ENCODE measurements around the gene MTMR11.

Gene MTMR11

DNA sequence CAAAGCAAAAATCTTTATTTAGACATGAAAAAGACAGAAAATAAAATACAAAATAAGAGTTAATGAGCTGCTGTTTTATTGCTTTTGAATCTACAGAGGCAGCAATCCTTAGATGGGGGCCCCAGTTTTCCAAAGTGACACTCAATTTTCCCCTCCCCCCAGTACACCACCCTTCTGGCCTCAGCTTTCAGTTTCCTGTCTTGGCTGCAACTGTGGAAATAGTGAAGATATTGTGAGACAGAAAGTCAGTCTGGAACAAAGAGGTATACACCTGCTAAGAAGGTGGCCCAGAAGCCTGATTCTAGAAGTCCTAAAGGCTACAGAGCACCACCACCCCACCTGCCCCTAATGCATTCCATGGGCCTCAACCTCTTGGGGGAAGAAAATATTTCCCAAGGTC, 1.1 kb upstream of the MTMR11 start:
- in situ Hi-C loops (cut with MboI; ENCODE audit: low sequenced_read_pairs): loop anchor here (25.0 kb wide), 1 partner anchor 250 kb away; no protein-coding TSS in a partner anchor

GRCh38 chr1:149936992-149937705, 470 bp upstream of the MTMR11 start:
- in situ Hi-C loops (cut with MboI; ENCODE audit: low sequenced_read_pairs): loop anchor here (25.0 kb wide), 1 partner anchor 250 kb away; no protein-coding TSS in a partner anchor

- in situ Hi-C loops (cut with MboI; ENCODE audit: low sequenced_read_pairs): loop anchor here (25.0 kb wide), 1 partner anchor 253 kb away; no protein-coding TSS in a partner anchor
Observed at GRCh38 chr1:149934356-149934755, 2.3 kb downstream of the MTMR11 start.

GRCh38 chr1:149933208-149933607, 3.5 kb downstream of the MTMR11 start:
- in situ Hi-C loops (cut with MboI; ENCODE audit: low sequenced_read_pairs): loop anchor here (25.0 kb wide), 1 partner anchor 254 kb away; no protein-coding TSS in a partner anchor

DNA sequence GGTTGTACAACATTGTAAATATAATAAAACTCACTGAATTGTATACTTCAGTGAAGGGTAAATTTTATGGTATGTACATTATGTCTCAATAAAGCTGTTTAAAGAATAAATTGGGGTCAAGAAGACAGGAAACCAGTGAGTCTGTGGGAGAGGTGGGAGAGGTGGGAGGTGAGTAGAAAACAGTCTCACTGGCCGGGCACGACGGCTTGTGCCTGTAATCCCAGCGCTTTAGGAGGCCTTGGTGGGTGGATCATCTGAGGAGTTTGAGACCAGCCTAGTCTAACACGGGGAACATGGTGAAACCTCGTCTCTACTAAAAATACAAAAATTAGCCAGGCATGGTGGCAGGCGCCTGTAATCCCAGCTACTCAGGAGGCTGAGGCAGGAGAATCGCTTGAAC, 4.2 kb downstream of the MTMR11 start:
- in situ Hi-C loops (cut with MboI; ENCODE audit: low sequenced_read_pairs): loop anchor here (25.0 kb wide), 1 partner anchor 255 kb away; no protein-coding TSS in a partner anchor

DNA sequence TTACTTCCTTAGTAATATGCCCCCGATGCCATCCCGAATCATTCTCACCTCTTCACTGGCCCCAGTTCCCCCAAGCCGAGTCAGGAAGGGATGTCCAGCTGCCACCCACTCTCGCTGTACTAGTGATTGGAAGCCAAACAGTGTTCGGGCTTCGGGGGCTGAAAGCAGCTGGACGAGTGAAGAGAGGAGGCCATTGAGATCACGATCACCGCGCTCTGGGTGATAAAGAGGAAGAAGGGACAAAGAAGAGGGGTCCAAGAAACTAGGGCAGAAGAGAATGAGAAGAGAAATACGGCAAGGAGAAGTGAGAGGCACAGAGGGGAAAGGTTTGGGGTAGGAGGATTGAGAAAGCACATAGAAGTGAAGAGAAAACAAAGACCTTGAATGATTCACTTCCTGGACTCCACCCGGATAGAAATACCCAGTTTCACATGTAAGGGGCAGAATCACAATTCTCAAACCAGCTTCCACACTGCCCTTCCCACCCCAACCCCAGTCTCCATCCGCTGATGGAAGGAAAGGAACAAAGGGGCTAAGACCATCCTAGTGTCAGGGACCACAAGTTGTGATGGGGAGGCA, 5.4 kb downstream of the MTMR11 start:
- in situ Hi-C loops (cut with MboI; ENCODE audit: low sequenced_read_pairs): loop anchor here (25.0 kb wide), 1 partner anchor 256 kb away; no protein-coding TSS in a partner anchor

DNA sequence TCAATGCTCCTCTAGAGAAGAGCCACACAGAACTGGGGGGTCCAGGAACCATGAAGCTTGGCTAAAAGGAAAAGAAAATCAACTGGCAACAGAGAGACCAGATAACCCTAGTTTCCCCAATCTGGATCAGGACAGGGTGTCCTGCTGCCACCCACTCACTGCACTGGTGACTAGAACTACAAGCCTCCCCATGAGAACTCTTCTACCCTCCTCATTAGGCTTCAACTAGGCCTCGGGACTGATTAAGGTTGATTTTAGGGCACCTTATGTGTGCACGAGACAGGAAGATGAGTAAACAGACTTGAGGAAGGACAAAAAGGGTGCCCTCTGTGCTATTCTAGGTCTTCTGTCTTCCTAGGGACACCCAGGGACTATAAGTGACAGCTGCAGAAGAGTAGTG, 6.8 kb downstream of the MTMR11 start:
- in situ Hi-C loops (cut with MboI; ENCODE audit: low sequenced_read_pairs): loop anchor here (25.0 kb wide), 1 partner anchor 257 kb away; no protein-coding TSS in a partner anchor

DNA sequence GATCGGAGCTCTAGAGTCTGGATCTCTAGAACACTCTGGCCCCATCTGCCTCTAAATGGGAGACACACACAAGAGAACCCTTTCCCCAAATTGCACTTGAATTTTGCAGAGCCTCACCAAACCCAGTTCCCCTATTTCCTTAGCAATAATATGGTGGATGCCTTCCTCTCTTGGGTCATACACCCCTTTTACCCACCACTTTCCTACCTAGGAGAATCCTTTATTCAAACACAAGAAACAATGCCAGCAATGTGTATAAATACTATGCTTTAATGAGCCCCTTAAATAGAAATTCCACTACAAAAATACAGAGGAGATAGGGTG, 8.3 kb downstream of the MTMR11 start:
- in situ Hi-C loops (cut with MboI; ENCODE audit: low sequenced_read_pairs): loop anchor here (25.0 kb wide), 1 partner anchor 259 kb away; no protein-coding TSS in a partner anchor

DNA sequence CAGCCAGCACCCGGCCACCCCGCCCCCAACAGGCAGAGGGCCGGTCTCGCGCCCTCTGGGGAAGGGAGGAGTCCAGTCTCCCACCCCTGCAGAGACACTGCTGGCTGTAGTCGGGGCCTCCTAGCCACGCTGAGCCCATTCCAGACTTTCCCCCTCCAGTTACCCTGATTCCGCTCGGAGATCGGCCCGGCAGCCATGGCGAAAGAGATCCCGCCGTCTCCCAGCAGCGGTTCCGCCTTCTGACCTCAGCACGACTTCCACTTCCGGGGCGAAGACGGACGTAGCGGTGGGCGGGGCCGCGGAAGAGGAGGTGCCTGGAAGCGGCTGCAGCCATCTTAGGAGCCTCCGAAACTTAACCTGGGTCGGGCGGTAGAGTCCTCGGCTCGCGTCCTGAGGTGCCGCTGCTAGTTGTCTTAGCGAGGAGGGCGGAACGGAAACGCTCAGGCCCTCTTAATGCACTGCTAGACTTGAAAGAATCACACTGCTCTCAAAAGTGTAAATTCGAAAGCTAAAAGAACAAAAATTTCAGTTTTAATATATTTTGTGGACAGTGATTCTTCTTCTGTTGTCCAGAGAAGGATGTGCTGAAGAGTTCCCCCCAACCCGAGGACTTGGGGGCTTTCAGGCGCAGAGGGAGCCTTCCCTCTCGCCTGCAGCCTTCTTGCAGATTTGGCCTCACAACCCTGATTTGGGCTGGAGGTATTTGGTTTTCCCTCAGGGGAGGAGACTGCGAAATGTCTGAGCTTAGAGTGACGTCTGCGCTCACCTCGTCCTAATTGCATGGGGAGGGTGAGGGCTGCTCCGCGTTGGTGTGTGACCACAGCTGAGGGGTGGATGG, 8.9 kb downstream of the MTMR11 start, which contains the start of gene SF3B4:
TSS of gene SF3B4 (minus strand) at position 241 of the 838 bp plus-strand sequence. CDS start at position 197, 44 bp downstream.
- in situ Hi-C loops (cut with MboI; ENCODE audit: low sequenced_read_pairs): loop anchor here (25.0 kb wide), 1 partner anchor 260 kb away; no protein-coding TSS in a partner anchor

- in situ Hi-C loops (cut with MboI; ENCODE audit: low sequenced_read_pairs): loop anchor here (25.0 kb wide), 1 partner anchor 260 kb away; no protein-coding TSS in a partner anchor
Observed at GRCh38 chr1:149927056-149927562, 9.6 kb downstream of the MTMR11 start.

DNA sequence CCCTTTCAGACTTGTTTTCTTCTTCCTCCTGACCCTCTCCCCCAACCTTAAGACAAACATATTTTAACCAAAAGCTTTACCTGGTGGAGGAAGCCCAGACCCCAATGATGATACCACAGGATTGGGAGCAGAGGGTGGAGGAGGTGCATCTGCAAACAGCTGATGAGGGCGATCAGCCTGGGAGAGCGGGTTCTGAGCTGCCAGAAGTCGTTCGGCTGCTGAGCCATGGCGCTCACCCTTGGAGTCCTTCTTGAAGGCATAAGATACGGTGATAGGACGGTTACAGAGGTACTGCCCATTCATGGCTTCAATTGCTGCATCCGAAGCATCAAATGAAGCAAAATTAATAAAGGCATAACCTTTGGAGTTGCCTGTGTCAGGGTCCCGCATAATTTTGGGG, 10.4 kb downstream of the MTMR11 start:
- in situ Hi-C loops (cut with MboI; ENCODE audit: low sequenced_read_pairs): loop anchor here (25.0 kb wide), 1 partner anchor 261 kb away; no protein-coding TSS in a partner anchor

GRCh38 chr1:149925751-149926150, 10.9 kb downstream of the MTMR11 start:
- in situ Hi-C loops (cut with MboI; ENCODE audit: low sequenced_read_pairs): loop anchor here (25.0 kb wide), 1 partner anchor 262 kb away; no protein-coding TSS in a partner anchor

DNA sequence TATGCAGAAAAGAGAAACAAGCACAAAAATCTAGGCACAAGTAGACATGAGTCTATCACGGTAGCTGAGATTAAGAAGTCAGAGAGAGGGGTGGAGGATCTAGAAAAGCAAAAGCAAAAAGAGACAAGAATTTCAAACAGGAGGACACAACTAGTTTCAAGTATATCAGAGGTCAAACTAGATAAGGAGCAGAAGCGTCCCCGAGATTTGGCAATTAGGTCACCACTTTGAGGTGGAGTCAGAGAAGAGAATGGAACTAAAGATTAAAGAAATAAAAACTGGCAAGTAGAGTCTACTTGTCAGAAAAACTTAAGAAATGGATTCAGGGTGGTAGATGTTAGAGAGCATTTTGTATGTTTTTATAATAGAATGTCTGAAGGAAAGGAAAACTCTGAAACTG, 11.3 kb downstream of the MTMR11 start:
- in situ Hi-C loops (cut with MboI; ENCODE audit: low sequenced_read_pairs): loop anchor here (25.0 kb wide), 1 partner anchor 262 kb away; no protein-coding TSS in a partner anchor

- in situ Hi-C loops (cut with MboI; ENCODE audit: low sequenced_read_pairs): loop anchor here (25.0 kb wide), 1 partner anchor 89 kb away; the partner anchor contains the start of gene OTUD7B
Observed at GRCh38 chr1:149923626-149924025, 13.1 kb downstream of the MTMR11 start.

DNA sequence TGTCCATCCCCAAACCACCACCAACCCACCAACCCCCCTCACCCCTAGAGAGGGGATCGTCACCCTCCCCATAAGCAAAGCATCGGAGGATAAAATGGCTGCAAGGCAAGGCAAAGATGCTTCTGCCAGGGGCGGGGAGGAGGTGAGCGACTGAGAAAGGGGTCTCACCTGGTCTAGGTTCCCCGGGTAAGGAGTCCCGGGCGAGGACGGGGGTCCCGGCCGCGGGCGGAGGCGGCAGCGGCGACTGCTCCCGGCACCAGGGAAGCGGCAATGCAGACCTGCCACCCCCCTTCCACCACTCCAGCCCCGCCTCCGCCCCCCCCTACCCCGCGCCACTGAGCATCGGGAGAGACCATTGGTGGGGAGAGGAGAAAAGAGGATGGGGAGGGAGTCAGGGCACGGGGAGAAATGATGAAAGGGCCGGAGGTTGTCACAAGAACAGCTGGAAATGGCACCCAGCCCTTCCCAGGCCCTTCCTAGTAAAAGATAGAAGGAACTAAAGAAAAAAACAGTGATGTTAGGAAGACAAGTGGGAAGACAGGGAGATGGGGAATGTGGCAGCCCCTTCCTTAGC, 19.0 kb downstream of the MTMR11 start, which contains the start of gene SV2A:
TSS of gene SV2A (minus strand) at position 274 of the 574 bp plus-strand sequence. CDS start 4,004 bp downstream, outside the sequence.
- in situ Hi-C loops (cut with MboI; ENCODE audit: low sequenced_read_pairs): loop anchor here (25.0 kb wide), 1 partner anchor 95 kb away; the partner anchor contains the start of gene OTUD7B

DNA sequence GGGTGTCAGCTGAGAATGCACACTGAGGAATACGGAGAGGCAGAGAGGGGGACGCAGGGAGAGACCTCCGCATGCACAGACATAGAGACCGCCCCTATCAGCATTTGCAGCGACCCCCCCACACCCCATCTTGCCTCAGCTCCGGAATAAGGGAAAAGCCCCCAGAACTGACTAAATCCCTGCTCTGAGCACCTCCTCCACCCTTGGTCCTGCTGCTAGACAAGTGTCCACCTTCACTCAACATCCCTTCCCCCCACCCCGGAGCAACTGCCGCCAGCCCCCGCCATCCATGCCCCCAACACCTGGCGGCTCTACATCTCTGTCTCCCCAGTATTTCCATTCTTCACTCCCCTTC, 19.8 kb downstream of the MTMR11 start:
- in situ Hi-C loops (cut with MboI; ENCODE audit: low sequenced_read_pairs): loop anchor here (25.0 kb wide), 1 partner anchor 95 kb away; the partner anchor contains the start of gene OTUD7B

DNA sequence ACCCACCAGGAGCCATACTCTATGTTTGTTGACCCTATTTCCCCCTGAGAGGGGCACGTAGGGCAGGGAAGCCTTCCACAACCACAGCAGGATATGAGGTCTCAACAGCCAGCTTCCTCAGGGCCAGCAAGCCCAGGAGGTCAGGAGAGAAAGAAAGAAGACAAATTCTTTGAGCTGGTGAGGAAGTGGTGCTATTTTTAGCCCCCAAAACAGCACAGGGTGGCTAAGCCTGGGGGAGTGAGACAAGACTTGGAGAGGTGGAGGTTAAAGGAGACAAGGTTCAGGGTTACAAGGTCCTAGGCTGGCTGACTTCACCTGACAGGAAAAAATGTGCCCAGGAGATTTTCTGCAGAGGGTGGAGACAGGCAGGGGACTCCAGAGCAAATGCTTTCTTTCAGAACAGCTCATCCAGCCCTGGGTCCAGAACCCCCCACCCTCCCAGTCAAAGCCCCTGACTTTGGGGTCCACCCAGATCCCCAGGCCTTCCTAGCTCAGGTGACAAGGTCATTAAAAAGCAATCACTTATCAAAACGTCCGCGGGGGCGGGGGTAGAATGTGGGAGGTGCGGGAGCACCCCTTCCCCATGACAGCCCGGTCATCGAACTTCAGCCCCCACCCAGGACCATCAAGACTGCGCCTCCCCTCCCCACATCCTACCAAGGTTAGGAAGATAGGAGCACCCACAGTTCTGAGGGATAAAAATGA, 20.3 kb downstream of the MTMR11 start:
- in situ Hi-C loops (cut with MboI; ENCODE audit: low sequenced_read_pairs): loop anchor here (25.0 kb wide), 1 partner anchor 96 kb away; the partner anchor contains the start of gene OTUD7B

DNA sequence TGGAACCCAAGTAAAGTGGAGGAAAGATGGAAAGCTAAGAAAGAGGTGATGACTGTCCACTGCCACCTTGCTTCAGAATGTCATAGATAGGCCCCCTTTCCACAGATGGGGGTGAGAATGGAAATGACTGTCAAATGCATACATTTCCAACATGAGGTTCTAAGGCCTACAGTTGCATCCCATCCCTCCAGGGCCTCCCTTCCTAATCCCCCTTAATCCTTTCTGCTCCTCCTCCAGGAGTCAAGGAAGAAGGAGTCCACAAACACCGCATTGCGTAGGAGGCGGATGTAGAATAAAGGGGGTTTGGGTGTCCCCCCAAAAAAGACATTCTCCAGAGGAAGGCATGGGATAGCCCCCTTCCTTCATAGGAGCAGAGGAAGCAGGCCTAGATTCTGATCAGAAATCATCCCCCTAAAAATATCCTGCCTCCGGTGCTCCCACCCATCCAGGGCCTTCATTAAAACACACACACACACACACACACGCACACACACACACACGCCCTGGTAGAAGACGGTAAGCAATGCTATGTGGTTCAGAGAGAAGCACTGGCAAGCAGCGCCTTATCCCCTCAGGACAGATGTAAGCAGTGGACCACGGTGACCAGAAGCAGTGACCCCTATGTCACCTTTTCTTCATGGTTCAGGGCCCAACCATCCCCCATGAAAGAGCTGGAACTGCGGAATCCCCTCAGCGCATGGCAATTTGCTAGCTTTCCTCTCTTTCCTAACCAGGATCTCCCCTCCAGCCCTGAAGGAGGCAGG, 21.1 kb downstream of the MTMR11 start:
- in situ Hi-C loops (cut with MboI; ENCODE audit: low sequenced_read_pairs): loop anchor here (25.0 kb wide), 1 partner anchor 97 kb away; the partner anchor contains the start of gene OTUD7B

Data from HL-60/S4 (cell line).